Left lobe of liver (tissue), 2 donors: ENCODE measurements around the gene TOMM70. TPM values are rescaled to one million over a fixed set of nuclear protein-coding genes. Genes with fewer than 3 reads are reported as not detected.
A peak's percentile ranks its signal among the peaks of the same experiment; 100 is the strongest.
"Not testable (repeated sequence)": the region's sequence is repeated elsewhere in the genome, so short reads cannot be mapped to it uniquely, and the experiment has no call there.

Experiments
- ATAC-seq: fragments of 200-7000 bp; cut with Tn5 transposase; one replicate; pipeline ENCODE4 v1.9.1; 2020; ENCODE audit warnings: mild to moderate bottlenecking, moderate library complexity
- DNase-seq: peaks from one replicate; pipeline ENCODE4 v3.0.0-alpha.2; 2020; ENCODE audit warnings: low spot score
- total RNA-seq: library from RNA; stranded (reverse); gene quantifications from one replicate; pipeline ENCODE4 v1.2.1, GENCODE V29; 2021
- donor health status: DM: no; HTN: no; CAD: no; lungs with moderate emphysema.
- donor health status: DM: no; HTN: yes; CAD: no.

The TOMM70 gene
- 27.3 TPM for total RNA-seq

DNA sequence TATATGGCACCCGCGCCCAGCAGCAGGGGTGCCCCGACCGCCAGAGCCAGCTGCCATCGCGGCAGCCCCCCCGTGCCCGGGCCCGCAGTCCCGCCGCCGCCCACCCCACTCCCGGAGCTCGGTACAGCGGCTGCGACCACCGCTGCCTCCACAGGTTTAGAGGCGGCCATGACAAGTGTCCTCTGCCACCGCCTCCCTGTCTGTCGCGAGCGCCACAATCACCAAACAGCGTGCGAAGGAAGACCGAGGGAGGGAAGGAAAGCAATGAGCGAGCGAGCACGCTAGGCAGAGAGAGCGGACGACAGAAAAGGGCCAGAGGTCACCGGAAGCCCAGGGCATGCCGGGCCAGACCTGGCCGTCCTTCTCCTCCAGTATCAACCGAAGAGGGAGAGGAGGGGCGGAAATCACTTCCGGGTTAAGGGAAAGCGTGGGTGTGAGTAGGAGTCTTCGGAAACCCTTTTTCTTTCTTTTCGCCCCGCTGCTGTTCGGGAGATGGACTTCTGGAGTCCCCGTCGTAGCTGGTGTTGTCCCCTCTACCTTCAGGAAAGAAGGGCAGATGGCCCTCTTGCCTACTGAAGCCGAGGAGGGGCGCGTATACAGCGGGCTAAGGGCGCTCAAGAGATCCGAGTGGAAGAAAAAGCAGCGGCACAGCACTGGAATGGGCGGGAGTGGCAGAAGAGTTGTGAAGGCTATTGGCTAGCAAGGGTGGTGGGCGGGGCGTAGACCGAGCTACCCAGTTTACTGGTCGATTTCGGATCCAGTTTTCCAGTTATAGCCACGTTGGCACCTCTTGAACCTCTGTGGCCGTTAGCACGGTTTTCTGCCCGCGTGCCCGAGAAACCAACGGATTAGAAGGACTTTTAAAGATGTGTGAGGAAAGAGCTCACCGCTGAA is at the start of gene TOMM70, which contains the start of gene LNP1:
Gene TOMM70 (minus strand): TSS at position 310 of the 894 bp plus-strand sequence. CDS start 140 bp downstream, at position 170.
Gene LNP1 (plus strand): TSS at position 760 of the 894 bp plus-strand sequence. CDS start 28,191 bp downstream, outside the sequence.
- peak; percentile 90 for ATAC-seq
- DNase-seq = peak; percentile 97

GRCh38 chr3:100449214-100449613 is 48.3 kb upstream of the TOMM70 start:
- DNase-seq = no peak
- peak; percentile 18 for ATAC-seq

DNA sequence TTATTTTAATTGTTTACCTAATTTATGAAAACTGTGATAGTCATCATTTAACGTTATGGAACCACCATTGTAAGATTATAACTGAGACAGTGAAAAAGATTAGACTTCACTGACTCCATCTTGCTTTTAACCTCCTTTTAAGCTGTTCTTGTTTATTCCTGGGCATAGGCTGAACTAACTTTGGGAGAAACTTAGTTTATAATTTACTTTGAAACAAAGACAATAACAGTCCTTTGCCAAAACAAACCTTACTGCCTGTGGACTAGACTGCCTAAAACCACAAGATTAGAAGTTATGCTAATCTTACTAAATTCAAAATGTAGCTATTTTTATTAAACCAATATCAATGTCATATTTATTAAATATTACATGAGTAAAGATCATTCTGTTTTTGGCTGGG is 47.2 kb upstream of the TOMM70 start:
- ATAC-seq (peak; percentile 55), DNase-seq (no peak)

DNA sequence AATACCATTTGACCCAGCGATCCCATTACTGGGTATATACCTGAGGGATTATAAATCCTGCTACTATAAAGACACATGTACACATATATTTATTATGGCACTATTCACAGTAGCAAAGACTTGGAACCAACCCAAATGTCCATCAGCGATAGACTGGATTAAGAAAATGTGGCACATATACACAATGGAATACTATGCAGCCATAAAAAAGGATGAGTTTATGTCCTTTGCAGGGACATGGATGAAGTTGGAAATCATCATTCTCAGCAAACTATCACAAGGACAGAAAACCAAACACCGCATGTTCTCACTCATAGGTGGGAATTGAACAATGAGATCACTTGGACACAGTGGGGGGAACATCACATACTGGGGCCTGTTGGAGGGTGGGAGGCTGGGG is 46.2 kb upstream of the TOMM70 start:
- not testable (repeated sequence) for ATAC-seq, DNase-seq

- no peak for DNase-seq
- ATAC-seq = no peak
These were observed 42.8 kb upstream of the TOMM70 start for GRCh38 chr3:100443690-100444089.

- no peak for ATAC-seq
- DNase-seq = no peak
These were observed 40.0 kb upstream of the TOMM70 start for GRCh38 chr3:100440895-100441294.

- ATAC-seq = no peak
- DNase-seq = no peak
These were observed 37.7 kb upstream of the TOMM70 start for GRCh38 chr3:100438623-100438974.

DNA sequence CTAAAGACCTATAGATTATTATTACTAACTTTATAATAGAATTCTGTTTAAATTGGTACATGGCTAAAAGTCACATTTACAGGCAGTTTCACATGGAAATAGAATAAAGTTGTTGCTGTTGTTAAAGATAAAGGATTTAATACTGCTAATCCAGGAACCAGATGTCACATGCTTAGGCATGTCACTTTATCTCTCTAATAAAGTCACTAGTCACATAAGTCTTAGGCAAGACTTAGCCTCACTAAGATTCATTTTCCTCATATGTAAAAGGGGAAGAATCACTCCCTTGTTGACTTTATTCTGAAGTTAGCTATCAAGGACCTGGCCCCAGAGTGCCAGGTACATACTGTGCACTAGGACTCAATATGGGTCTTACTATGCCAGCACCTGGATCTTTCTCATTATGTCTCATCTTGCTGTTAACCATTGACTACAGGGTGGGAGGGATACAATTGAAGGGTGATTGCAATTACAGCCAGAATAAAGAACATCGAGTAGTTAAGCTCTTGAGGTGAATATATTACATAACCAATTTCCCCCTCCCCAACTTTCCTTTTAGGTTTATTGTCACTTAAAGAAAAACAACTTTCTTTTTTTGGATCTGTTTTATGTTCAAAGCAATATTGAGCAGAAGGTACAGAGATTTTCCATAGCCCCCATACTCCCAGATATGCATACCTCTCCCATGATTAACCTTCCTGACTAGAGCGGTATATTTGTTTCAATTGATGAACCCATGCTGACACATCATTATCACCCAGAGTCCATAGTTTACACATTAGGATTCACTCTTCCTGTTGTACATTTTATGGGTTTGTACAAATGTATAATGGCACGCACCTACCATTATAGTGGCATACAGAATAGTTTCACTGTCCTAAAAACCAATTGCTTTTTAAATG is 37.1 kb upstream of the TOMM70 start:
- no peak for DNase-seq
- ATAC-seq = peak; percentile 19

DNA sequence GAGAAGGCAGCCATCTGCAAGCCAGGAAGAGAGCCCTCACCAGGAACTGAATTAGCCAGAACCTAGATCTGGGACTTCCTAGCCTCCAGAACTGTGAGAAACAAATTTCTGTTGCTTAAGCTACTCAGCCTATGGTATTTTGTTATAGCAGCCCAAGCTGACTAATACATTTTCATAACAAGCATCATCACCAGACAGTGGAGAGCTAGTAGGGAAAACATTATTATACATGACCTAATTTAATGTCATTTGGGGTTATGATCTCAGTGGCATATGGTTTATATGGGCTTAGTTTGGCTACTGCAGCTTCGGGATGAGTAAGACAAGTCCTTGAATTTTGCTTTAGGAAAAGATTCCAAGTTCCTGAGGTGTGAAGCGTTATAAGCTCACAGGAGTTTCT is 36.1 kb upstream of the TOMM70 start:
- DNase-seq = no peak
- ATAC-seq = no peak

GRCh38 chr3:100429187-100429716 is 28.4 kb upstream of the TOMM70 start:
- ATAC-seq = no peak

DNA sequence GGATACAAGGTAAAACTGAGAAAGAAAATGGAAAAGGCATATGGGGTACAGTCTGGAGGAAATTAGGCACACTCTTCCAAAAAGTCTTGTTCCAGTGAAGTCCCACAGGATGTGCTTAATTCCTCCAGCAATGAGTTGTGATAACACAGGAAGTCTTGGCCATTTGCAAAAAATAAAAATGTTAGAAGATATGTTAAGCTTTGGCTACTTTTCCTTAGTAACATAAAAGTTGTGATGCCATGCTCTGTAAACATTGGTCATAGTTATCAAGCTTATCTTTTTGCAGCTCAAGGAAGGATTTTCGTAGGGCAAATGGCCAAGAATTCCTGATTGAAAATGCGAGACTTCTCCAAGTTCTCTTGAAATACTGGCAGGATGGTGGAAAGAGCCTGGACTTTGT is 26.8 kb upstream of the TOMM70 start:
- DNase-seq (no peak), ATAC-seq (no peak)

More at GRCh38 chr3:100429187-100429716, 28.4 kb upstream of the TOMM70 start:
- DNase-seq = no peak

GRCh38 chr3:100426067-100426682 is 25.3 kb upstream of the TOMM70 start:
- peak; percentile 65 for DNase-seq
- ATAC-seq = peak; percentile 90

- DNase-seq (no peak), ATAC-seq (peak; percentile 19)
These were observed 24.4 kb upstream of the TOMM70 start for GRCh38 chr3:100425316-100425715.

- DNase-seq = no peak
- ATAC-seq = no peak
These were observed 23.4 kb upstream of the TOMM70 start for GRCh38 chr3:100424261-100424660.

GRCh38 chr3:100423611-100424010 is 22.7 kb upstream of the TOMM70 start:
- ATAC-seq (no peak), DNase-seq (no peak)

- no peak for ATAC-seq
These were observed 20.0 kb upstream of the TOMM70 start for GRCh38 chr3:100420885-100421284.

DNA sequence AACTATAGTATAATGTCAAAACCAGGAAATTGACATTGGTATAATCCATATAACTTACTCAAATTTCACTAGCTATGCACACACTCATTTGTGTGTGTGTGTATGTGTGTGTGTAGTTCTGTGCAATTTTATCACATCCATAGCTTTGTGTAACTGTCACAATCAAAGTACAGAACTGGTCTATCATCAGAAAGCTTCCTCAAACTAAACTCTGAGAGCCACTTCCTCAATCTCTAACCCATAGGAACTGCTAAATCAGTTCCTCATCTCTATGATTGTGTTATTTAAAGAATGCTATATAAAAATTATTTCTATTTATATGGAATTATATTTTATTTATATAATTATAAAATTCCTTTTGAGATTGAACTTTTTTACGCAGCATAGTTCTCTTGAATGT is 18.5 kb upstream of the TOMM70 start:
- DNase-seq (no peak), ATAC-seq (no peak)

More at GRCh38 chr3:100420885-100421284, 20.0 kb upstream of the TOMM70 start:
- DNase-seq = no peak

GRCh38 chr3:100416863-100417262 is 16.0 kb upstream of the TOMM70 start:
- DNase-seq = no peak

GRCh38 chr3:100416176-100416575 is 15.3 kb upstream of the TOMM70 start:
- DNase-seq = no peak
- no peak for ATAC-seq

More at GRCh38 chr3:100416863-100417262, 16.0 kb upstream of the TOMM70 start:
- ATAC-seq = no peak

DNA sequence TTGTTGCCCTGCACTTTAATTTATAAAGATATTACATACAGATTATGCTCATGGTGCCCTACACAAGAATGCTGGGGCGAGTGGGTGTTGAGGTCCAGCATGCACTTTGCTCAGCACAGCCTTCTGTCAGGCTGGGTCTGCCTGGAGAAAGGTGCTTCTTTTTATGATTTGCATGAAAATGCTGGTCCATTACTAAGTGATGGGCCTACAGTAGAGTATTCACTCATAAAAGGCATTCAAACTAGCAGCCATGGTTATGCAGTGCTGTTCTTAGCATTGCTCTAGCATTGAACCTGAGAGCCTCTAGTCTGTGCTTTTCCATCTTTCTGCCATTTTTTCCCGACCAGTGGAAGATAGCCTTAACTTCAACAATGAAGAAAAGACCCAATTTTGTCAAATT is 12.7 kb upstream of the TOMM70 start:
- no peak for DNase-seq
- no peak for ATAC-seq
